CD14-positive monocyte (primary cell): ENCODE data around the gene CLTC. TPM values are rescaled to one million over a fixed set of nuclear protein-coding genes. Genes with fewer than 3 reads are reported as not detected.

Source experiments
- DNase-seq, 3 donors: peaks; one replicate each; pipeline ENCODE4 v3.0.0-alpha.2; 2011 to 2022
- H2AFZ ChIP-seq: 2 replicates; pipeline ENCODE4 v1.6.0; 2012; ENCODE audit warnings: mild to moderate bottlenecking, low read depth, low read length, inconsistent platforms; ENCODE audit not compliant: insufficient read depth, poor library complexity, severe bottlenecking
- H3K27ac ChIP-seq, 2 donors: 1 replicate in 1 of 2; 2 replicates in 1 of 2; pipeline ENCODE4 v1.5.1; 2012 to 2013; ENCODE audit warnings: low read length in 2 of 2, control low read depth in 1 of 2, inconsistent platforms in 1 of 2, low read depth in 1 of 2, mild to moderate bottlenecking in 1 of 2
- H3K27me3 ChIP-seq, 2 donors: one replicate each; pipeline versions ENCODE4 v1.6.0 to v1.6.1; 2011 to 2013; ENCODE audit warnings: low read length in 2 of 2; ENCODE audit not compliant: control insufficient read depth in 2 of 2, insufficient read depth in 2 of 2
- H3K36me3 ChIP-seq, 2 donors: replicated peaks in 1 of 2; 1 replicate in 1 of 2; 2 replicates in 1 of 2; pipeline versions ENCODE4 v1.5.1 to v1.6.1; 2012 to 2013; ENCODE audit warnings: low read length in 2 of 2, control low read depth in 1 of 2, inconsistent platforms in 1 of 2, mild to moderate bottlenecking in 1 of 2; ENCODE audit not compliant: insufficient read depth in 2 of 2, control insufficient read depth in 1 of 2
- H3K4me1 ChIP-seq, 2 donors: 1 replicate in 1 of 2; 2 replicates in 1 of 2; pipeline versions ENCODE4 v1.5.1 to v1.6.1; 2012 to 2013; ENCODE audit warnings: low read length in 2 of 2, control low read depth in 1 of 2, inconsistent platforms in 1 of 2, mild to moderate bottlenecking in 1 of 2, moderate library complexity in 1 of 2; ENCODE audit not compliant: insufficient read depth in 2 of 2, control insufficient read depth in 1 of 2
- H3K4me2 ChIP-seq: replicated peaks from 2 replicates; pipeline ENCODE3; 2012; ENCODE audit warnings: low read length, moderate library complexity, mild to moderate bottlenecking; ENCODE audit not compliant: poor library complexity, severe bottlenecking; ENCODE audit errors: extremely low read depth
- H3K4me3 ChIP-seq, 3 experiments: fragments of 200-600 bp in 1 of 3; sonication (generic) in 1 of 3; replicated peaks in 1 of 3; 1 replicate in 2 of 3; 2 replicates in 1 of 3; pipeline ENCODE4 v1.5.1; 2011 to 2013; ENCODE audit warnings: low read length in 3 of 3, mild to moderate bottlenecking in 3 of 3, control low read depth in 2 of 3, low read depth in 2 of 3, inconsistent platforms in 1 of 3, moderate library complexity in 1 of 3
- H3K79me2 ChIP-seq: 2 replicates; pipeline ENCODE4 v1.6.0; 2012; ENCODE audit warnings: mild to moderate bottlenecking, control low read depth, inconsistent platforms, low read length, moderate library complexity; ENCODE audit not compliant: insufficient read depth
- H3K9ac ChIP-seq: 2 replicates; pipeline ENCODE4 v1.6.0; 2017; ENCODE audit warnings: low read length, mild to moderate bottlenecking; ENCODE audit not compliant: insufficient read depth, poor library complexity, severe bottlenecking
- H3K9me3 ChIP-seq, 2 donors: replicated peaks in 1 of 2; 1 replicate in 1 of 2; 2 replicates in 1 of 2; pipeline versions ENCODE4 v1.5.1 to v1.6.1; 2012 to 2013; ENCODE audit warnings: low read length in 2 of 2, control low read depth in 1 of 2; ENCODE audit not compliant: control insufficient read depth in 1 of 2, insufficient read depth in 1 of 2
- H4K20me1 ChIP-seq: 2 replicates; pipeline ENCODE4 v1.6.0; 2012; ENCODE audit warnings: mild to moderate bottlenecking, low read length, control low read depth, moderate library complexity; ENCODE audit not compliant: insufficient read depth
- H3K27ac Mint-ChIP-seq, 7 donors: one replicate each; pipeline ENCODE4 v1.8.0; 2020; ENCODE audit warnings: mild to moderate bottlenecking in 7 of 7, mixed read lengths in 7 of 7, moderate library complexity in 6 of 7, inconsistent platforms in 2 of 7
- H3K27me3 Mint-ChIP-seq, 3 donors: one replicate each; pipeline ENCODE4 v1.8.0; 2021 to 2022; ENCODE audit warnings: low read depth in 3 of 3, mild to moderate bottlenecking in 3 of 3, mixed read lengths in 3 of 3, moderate library complexity in 3 of 3, inconsistent platforms in 1 of 3
- H3K36me3 Mint-ChIP-seq, 2 donors: one replicate each; pipeline ENCODE4 v1.8.0; 2020; ENCODE audit warnings: mixed read lengths in 2 of 2, inconsistent platforms in 1 of 2, mild to moderate bottlenecking in 1 of 2
- H3K4me1 Mint-ChIP-seq: one replicate; pipeline ENCODE4 v1.8.0; 2020; ENCODE audit warnings: mild to moderate bottlenecking, mixed read lengths
- H3K4me3 Mint-ChIP-seq, 2 donors: one replicate each; pipeline ENCODE4 v1.8.0; 2020; ENCODE audit warnings: mild to moderate bottlenecking in 2 of 2, mixed read lengths in 2 of 2, moderate library complexity in 1 of 2
- H3K9me3 Mint-ChIP-seq, 7 donors: one replicate each; pipeline ENCODE4 v1.8.0; 2020 to 2022; ENCODE audit warnings: mixed read lengths in 7 of 7, mild to moderate bottlenecking in 6 of 7, moderate library complexity in 6 of 7, inconsistent platforms in 2 of 7
- CTCF ChIP-seq: fragments of 200-600 bp; IDR thresholded peaks from one replicate; pipeline ENCODE4 v1.8.0; 2022; ENCODE audit warnings: antibody characterized with exemption, mild to moderate bottlenecking
- WGBS: methylation state at CpG from one replicate; pipeline ENCODE4 v1.1.5; 2013; ENCODE audit warnings: missing lambda C conversion rate; ENCODE audit not compliant: insufficient coverage; 5-methylcytosine and 5-hydroxymethylcytosine counted together
- intact Hi-C, 2 donors: fragments of 100-400 bp; cut with micrococcal nuclease; formaldehyde crosslinking; loops; one replicate each; pipeline versions ENCODE4 v1.15.0 to v1.15.1; 2023
- polyA plus RNA-seq, 3 donors: library from polyadenylated mRNA; depleted of rRNA in 1 of 3; unstranded in 2 of 3; stranded (reverse) in 1 of 3; fragments of 300-500 nt in 2 of 3; fragments of >200 nt in 1 of 3; fragmentation: Illumina TruSeq in 2 of 3; gene quantifications; 1 replicate in 2 of 3; 2 replicates in 1 of 3; pipeline ENCODE4 v1.2.3, GENCODE V29; 2012 to 2021

The CLTC gene
- polyA plus RNA-seq, 3 donors, result 63.3 to 102 (median 65.1) TPM

GRCh38 chr17:59733697-59734096 lies 114.0 kb downstream of the CLTC start:
- Histone ChIP-seq H3K27me3 (no peaks in the 10 kb centered on the region), H3K9ac (no peak overlapping the region), H3K4me1 (peaks cover 25 to 33% of the 10 kb centered on the region in 2 donors), H3K4me2 (no peak overlapping the region), H3K27ac (no peak overlapping the region), H3K36me3 (peaks cover 46 to 66% of the 10 kb centered on the region in 2 donors), H2AFZ (no peak overlapping the region), H3K9me3 (no peaks in the 10 kb centered on the region), H4K20me1 (peaks cover 30% of the 10 kb centered on the region), H3K79me2 (peaks cover 62% of the 10 kb centered on the region), H3K4me3 (no peak overlapping the region)
- H3K27me3 Mint-ChIP-seq, result no peaks in the 10 kb centered on the region
- peaks cover 31% of the 10 kb centered on the region for H3K4me1 Mint-ChIP-seq
- no CpG with 5 or more reads among the region's 2 CpGs for WGBS
- intact Hi-C loops, result no loop called here
- H3K9me3 Mint-ChIP-seq, result no peaks in the 10 kb centered on the region
- no peak overlapping the region for H3K4me3 Mint-ChIP-seq
- H3K36me3 Mint-ChIP-seq, result peaks cover 51 to 66% of the 10 kb centered on the region in 2 donors
- H3K27ac Mint-ChIP-seq, result peak overlapping the region in 1 of 7 donors; percentile 42
- DNase-seq, result no peak
- TF ChIP-seq CTCF, result no peak

GRCh38 chr17:59734226-59734625 lies 114.5 kb downstream of the CLTC start:
- no peak overlapping the region for H3K4me3 Mint-ChIP-seq
- TF ChIP-seq CTCF, result no peak
- Histone ChIP-seq H3K4me1 (peaks cover 20 to 27% of the 10 kb centered on the region in 2 donors), H3K4me3 (no peak overlapping the region), H3K4me2 (no peak overlapping the region), H3K79me2 (peaks cover 57% of the 10 kb centered on the region), H3K9ac (no peak overlapping the region), H3K27ac (no peak overlapping the region), H4K20me1 (peaks cover 30% of the 10 kb centered on the region), H3K27me3 (no peaks in the 10 kb centered on the region), H3K36me3 (peaks cover 52 to 71% of the 10 kb centered on the region in 2 donors), H3K9me3 (no peaks in the 10 kb centered on the region), H2AFZ (no peak overlapping the region)
- no peaks in the 10 kb centered on the region for H3K27me3 Mint-ChIP-seq
- H3K27ac Mint-ChIP-seq, result peak overlapping the region in 1 of 7 donors; percentile 42
- intact Hi-C loops, result no loop called here
- no peaks in the 10 kb centered on the region for H3K9me3 Mint-ChIP-seq
- DNase-seq, result no peak
- peaks cover 26% of the 10 kb centered on the region for H3K4me1 Mint-ChIP-seq
- 100% methylated on average over 2 of the region's 5 CpGs for WGBS
- peaks cover 53 to 71% of the 10 kb centered on the region in 2 donors for H3K36me3 Mint-ChIP-seq
